ENCODE measurements around the gene SLC4A11.
"Not testable (repeated sequence)": the region's sequence is repeated elsewhere in the genome, so short reads cannot be mapped to it uniquely, and the experiment has no call there.

The SLC4A11 gene

GRCh38 chr20:3229158-3229557, 9.8 kb downstream of the SLC4A11 start:
- DNase-seq (ENCODE audit: extremely low read depth in 1 of 2, low read depth in 1 of 2) = no peak

GRCh38 chr20:3228750-3229032, 10.3 kb downstream of the SLC4A11 start:
- no peak for DNase-seq (ENCODE audit: extremely low read depth in 1 of 2, low read depth in 1 of 2)

- no peak for DNase-seq (ENCODE audit: extremely low read depth in 1 of 2, low read depth in 1 of 2)
These were observed 10.8 kb downstream of the SLC4A11 start for GRCh38 chr20:3227936-3228749.

GRCh38 chr20:3227506-3227905, 11.5 kb downstream of the SLC4A11 start:
- DNase-seq (ENCODE audit: extremely low read depth in 1 of 2, low read depth in 1 of 2) = no peak

- DNase-seq (ENCODE audit: extremely low read depth in 1 of 2, low read depth in 1 of 2) = no peak
These were observed 12.1 kb downstream of the SLC4A11 start for GRCh38 chr20:3226864-3227263.

GRCh38 chr20:3226093-3226492, 12.9 kb downstream of the SLC4A11 start:
- no peak for DNase-seq (ENCODE audit: extremely low read depth in 1 of 2, low read depth in 1 of 2)

GRCh38 chr20:3224681-3225421, 14.1 kb downstream of the SLC4A11 start:
- no peak for DNase-seq (ENCODE audit: extremely low read depth in 1 of 2, low read depth in 1 of 2)

GRCh38 chr20:3223994-3224680, 14.9 kb downstream of the SLC4A11 start:
- DNase-seq (ENCODE audit: extremely low read depth in 1 of 2, low read depth in 1 of 2) = no peak

- DNase-seq (ENCODE audit: extremely low read depth in 1 of 2, low read depth in 1 of 2) = no peak
These were observed 15.4 kb downstream of the SLC4A11 start for GRCh38 chr20:3223651-3223993.

- DNase-seq (ENCODE audit: extremely low read depth in 1 of 2, low read depth in 1 of 2) = no peak
These were observed 16.1 kb downstream of the SLC4A11 start for GRCh38 chr20:3222635-3223600.

- DNase-seq (ENCODE audit: extremely low read depth in 1 of 2, low read depth in 1 of 2) = no peak
These were observed 17.4 kb downstream of the SLC4A11 start for GRCh38 chr20:3221398-3222226.

GRCh38 chr20:3218307-3218988, 20.5 kb downstream of the SLC4A11 start:
- DNase-seq (ENCODE audit: extremely low read depth in 1 of 2, low read depth in 1 of 2) = peak; percentile 32 to 63

- not testable (repeated sequence) for DNase-seq (ENCODE audit: extremely low read depth in 1 of 2, low read depth in 1 of 2)
These were observed 23.6 kb downstream of the SLC4A11 start for GRCh38 chr20:3215359-3215917.

GRCh38 chr20:3213226-3213625, 25.8 kb downstream of the SLC4A11 start:
- no peak for DNase-seq (ENCODE audit: extremely low read depth in 1 of 2, low read depth in 1 of 2)

GRCh38 chr20:3210346-3210745, 28.6 kb downstream of the SLC4A11 start:
- DNase-seq (ENCODE audit: extremely low read depth in 1 of 2, low read depth in 1 of 2) = no peak

- DNase-seq (ENCODE audit: extremely low read depth in 1 of 2, low read depth in 1 of 2) = no peak
These were observed 29.1 kb downstream of the SLC4A11 start for GRCh38 chr20:3209946-3210317.

- peak in 1 of 2 donors; percentile 33 for DNase-seq (ENCODE audit: extremely low read depth in 1 of 2, low read depth in 1 of 2)
These were observed 29.6 kb downstream of the SLC4A11 start, which contains the start of gene ITPA for GRCh38 chr20:3209257-3209945. ITPA (plus strand) TSS chr20:3209498; CDS start chr20:3209552, 54 bp downstream.

GRCh38 chr20:3208786-3209256, 30.2 kb downstream of the SLC4A11 start:
- no peak for DNase-seq (ENCODE audit: extremely low read depth in 1 of 2, low read depth in 1 of 2)

Measured in activated CD8-positive, alpha-beta memory T cell treated with anti-CD3 and anti-CD28 coated beads for 1 hour (primary cell).